VCaP (cell line): Measurements from ENCODE around the gene BTBD9.

Experiments
- H3K27ac ChIP-seq: fragments of 450-650 bp; 2 replicates; pipeline ENCODE4 v1.5.1; 2017
- CTCF ChIP-seq: fragments of 450-650 bp; conservative IDR thresholded peaks from 2 replicates; pipeline ENCODE4 v1.5.1; 2017; ENCODE audit warnings: mild to moderate bottlenecking, moderate library complexity

The BTBD9 gene

DNA sequence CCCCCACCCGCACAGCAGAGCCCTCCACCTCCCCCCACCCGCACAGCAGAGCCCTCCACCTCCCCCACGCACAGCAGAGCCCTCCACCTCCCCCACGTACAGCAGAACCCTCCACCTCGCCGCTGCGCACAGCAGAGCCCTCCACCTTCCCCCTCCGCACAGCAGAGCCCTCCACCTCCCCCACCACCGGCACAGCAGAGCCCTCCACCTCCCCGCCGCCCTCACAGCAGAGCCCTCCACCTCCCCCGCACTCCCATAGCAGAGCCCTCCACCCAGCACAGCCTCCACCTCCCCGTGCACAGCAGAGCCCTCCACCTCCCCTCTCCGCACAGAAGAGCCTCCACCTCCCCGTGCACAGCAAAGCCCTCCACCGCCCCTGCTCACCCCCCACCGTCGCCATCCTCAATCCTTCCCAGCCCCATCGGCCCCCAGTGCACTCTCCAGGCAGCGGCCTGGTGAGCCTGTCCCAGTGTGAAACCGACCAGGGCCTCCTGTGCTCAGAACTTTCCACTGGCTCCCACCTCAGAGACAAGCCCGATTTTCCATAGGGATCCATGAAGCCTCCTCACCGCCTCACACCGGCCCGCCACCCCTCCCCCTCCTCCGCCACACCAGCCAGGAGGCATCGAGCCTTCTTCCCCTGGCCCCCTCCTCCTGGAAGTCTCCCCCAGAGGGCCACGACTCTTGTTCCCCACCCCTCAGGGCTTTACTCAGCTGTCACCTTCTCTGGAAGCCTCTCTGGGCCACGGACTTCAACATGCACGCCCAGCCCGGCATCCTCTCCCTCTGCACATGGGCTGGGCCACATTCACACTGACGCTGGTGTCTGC is 473.1 kb downstream of the BTBD9 start:
- TF ChIP-seq CTCF = no peak
- H3K27ac ChIP-seq = no peak overlapping the region

- TF ChIP-seq CTCF = no peak
- H3K27ac ChIP-seq = no peak overlapping the region
Observed at GRCh38 chr6:38164671-38165108, 475.0 kb downstream of the BTBD9 start.

DNA sequence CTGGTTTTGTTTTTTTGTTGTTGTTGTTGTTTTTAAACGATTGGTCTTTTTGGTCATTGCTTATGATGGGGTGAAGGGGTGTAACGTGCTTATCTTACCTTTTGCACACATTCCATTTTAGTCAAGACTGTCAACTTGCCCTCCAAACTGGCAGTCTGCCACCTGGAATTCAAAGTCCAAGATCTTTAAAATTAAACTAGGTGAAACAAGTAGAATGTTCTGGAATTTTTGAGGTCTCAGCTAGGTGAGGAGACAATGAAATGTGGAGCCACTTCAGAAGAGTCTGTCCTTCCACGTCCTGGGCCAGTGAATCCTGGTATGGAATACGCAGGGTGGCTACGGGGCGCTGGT is 475.6 kb downstream of the BTBD9 start:
- TF ChIP-seq CTCF = no peak
- H3K27ac ChIP-seq = no peak overlapping the region

- TF ChIP-seq CTCF = no peak
- H3K27ac ChIP-seq = no peak overlapping the region
Observed at GRCh38 chr6:38163186-38164130, 476.3 kb downstream of the BTBD9 start.

DNA sequence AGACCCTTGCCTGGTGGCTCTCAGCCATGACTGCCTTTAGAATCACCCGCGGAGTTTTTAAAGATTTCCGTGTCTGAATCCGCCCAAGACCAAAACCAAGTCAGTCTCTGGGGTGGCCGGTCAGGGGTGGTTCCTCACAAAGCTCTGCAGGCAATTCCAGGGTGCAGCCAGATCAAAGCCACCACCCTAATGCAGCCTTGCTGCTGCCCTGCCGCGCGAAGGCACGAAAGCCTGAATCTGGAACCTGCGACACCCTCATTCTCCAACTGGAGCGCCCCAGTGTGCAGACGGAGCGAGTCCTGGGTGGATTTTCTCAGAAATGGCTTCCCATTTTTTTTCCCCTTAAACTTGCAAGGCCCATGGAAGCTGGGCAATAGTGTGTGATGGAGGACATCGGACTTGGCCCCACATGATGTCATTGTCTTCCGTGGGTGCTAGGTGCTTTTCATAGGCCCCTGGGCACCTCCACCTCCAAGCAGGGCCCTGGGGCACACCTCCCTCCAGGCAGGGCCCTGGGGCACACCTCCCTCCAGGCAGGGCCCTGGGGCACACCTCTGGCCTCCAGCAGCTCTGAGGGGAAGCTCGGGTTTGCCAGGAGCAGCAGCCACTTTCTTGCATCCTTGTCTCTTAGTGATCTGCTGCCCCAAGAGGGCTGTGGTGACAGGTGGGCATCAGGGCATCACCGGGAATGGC is 477.1 kb downstream of the BTBD9 start:
- H3K27ac ChIP-seq = no peak overlapping the region
- no peak for TF ChIP-seq CTCF

DNA sequence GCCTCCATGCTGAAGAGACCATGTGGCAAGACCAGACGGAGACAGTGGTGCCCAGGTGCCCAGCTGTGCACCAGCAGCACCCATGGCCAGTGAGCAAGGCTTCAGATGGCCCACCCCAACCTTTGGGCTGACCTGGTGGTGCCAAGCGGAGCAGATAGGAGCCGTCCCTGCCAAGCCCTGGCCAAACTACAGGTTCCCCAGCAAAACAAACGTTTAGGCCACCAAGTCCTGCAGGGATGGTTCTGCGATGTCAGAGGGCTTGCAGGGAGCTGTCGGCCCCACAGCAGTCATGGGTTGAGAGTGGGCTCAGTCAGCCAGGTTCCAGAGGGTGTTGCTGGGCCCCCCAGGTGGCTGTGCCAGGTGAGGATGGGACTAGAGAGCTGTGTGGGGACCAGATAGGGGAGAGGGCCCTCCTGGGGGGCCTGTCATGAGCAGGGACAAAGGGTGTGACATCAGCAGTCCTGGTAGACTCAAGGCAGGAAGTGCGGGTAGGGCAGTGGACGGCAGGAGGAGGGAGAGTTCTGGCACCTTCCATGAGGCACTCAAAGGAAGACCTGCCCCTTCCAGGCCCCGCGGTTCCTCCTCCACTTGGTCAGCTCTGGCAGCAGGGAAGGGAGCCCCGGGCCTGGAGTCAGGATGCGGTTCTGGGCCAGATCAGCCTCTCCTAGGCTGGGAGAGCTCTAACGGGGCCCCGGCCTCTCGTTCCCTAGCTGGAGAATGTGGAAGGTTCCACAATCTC is 477.8 kb downstream of the BTBD9 start:
- no peak overlapping the region for H3K27ac ChIP-seq
- TF ChIP-seq CTCF = no peak
